Glomerular endothelial cell (primary cell): ENCODE data around the gene FAM117B. TPM values are rescaled to one million over a fixed set of nuclear protein-coding genes. Genes with fewer than 3 reads are reported as not detected.
"Not testable (repeated sequence)": the region's sequence is repeated elsewhere in the genome, so short reads cannot be mapped to it uniquely, and the experiment has no call there.

Source experiments
- DNase-seq: peaks from one replicate; pipeline ENCODE4 v3.0.0-alpha.2; 2011; ENCODE audit warnings: low read depth, low spot score; ENCODE audit errors: extremely low read depth
- total RNA-seq: library from RNA; depleted of rRNA; stranded (reverse); fragments of >200 nt; gene quantifications from 2 replicates; pipeline ENCODE4 v1.2.3, GENCODE V29; 2015

Gene FAM117B
- total RNA-seq, 1 donor from 2014 or later = 3.4 TPM

DNA sequence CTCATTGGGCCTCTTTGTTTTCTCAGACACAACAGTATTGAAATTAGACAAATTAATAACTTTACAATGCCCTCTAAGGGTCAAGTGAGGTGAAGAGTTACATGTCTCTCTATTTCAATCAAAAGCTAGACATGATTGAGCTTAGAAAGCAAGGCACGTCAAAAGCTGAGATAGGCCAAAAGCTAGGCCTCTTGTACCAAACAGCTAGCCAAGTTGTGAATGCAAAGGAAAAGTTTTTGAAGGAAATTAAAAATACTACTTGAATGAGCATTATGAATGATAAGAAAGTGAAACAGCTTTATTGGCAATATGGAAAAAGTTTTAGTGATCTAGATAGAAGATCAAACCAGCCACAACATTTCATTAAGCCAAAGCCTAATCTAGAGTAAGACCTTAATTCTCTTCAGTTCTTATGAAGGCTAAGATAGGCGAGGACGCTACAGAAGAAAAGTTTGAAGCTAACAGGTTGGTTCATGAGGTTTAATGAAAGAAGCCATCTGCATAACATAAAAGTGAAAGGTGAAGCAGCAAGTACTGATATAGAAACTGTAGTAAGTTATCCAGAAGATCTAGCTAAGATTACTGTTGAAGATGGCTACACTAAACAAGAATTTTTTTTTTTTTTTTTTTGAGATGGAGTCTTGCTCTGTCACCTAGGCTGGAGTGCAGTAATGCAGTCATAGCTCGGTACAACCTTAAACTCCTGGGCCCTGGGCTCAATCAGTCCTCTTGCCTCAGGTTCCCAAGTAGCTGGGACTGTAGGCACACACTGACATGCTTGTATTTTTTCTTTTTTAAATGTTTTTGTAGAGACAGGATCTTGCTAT lies 65.5 kb downstream of the FAM117B start:
- no peak for DNase-seq

GRCh38 chr2:202703091-202703490 lies 68.3 kb downstream of the FAM117B start:
- DNase-seq = no peak

- DNase-seq = no peak
These were observed 69.5 kb downstream of the FAM117B start for GRCh38 chr2:202704248-202704647.

GRCh38 chr2:202705446-202706020 lies 70.8 kb downstream of the FAM117B start:
- no peak for DNase-seq

DNA sequence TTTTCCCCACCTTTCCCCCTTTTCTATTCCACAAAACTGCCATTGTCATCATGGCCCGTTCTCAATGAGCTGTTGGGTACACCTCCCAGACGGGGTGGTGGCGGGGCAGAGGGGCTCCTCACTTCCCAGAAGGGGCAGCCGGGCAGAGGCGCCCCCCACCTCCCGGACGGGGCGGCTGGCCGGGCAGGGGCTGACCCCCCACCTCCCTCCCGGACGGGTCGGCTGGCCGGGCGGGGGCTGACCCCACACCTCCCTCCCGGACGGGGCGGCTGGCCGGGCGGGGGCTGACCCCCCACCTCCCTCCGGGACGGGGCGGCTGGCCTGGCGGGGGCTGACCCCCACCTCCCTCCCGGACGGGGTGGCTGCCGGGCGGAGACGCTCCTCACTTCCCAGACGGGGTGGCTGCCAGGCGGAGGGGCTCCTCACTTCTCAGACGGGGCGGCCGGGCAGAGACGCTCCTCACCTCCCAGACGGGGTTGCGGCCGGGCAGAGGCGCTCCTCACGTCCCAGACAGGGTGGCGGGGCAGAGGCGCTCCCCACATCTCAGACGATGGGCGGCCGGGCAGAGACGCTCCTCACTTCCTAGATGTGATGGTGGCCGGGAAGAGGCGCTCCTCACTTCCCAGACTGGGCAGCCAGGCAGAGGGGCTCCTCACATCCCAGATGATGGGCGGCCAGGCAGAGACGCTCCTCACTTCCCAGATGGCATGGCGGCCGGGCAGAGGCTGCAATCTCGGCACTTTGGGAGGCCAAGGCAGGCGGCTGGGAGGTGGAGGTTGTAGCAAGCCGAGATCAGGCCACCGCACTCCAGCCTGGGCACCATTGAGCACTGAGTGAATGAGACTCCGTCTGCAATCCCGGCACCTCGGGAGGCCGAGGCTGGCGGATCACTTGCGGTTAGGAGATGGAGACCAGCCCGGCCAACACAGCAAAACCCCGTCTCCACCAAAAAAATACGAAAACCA lies 80.5 kb downstream of the FAM117B start:
- not testable (repeated sequence) for DNase-seq

GRCh38 chr2:202716114-202716718 lies 81.4 kb downstream of the FAM117B start:
- no peak for DNase-seq

DNA sequence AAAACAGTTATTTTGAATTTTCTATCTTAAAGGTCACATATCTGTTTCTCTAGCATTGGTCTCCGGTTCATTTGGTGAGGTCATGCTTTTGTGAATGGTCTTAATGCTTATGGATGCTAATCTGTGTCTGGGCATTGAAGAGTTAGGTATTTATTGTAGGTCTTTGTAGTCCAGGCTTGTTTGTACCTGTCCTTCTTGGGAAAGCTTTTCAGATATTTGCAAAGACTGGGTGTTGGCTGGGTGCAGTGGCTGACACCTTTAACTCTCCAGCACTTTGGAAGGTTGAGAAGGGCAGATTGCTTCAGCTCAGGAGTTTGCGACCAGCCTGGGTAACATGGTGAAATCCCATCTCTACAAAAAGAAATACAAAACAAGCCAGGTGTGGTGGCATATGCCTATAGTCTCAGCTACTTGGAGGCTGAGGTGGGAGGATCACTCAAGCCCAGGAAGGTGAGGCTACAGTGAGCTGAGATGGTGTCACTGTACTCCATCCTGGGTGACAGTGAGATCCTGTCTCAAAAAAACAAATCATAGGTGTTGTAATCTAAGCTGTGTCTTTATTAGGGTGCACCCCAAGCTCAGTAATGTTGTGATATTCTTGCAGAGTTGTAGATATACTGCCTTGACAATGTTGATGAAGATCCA lies 82.3 kb downstream of the FAM117B start:
- no peak for DNase-seq

- DNase-seq = no peak
These were observed 83.0 kb downstream of the FAM117B start for GRCh38 chr2:202717598-202718310.

- DNase-seq = no peak
These were observed 83.8 kb downstream of the FAM117B start for GRCh38 chr2:202718614-202719013.

GRCh38 chr2:202720226-202720625 lies 85.5 kb downstream of the FAM117B start:
- no peak for DNase-seq

DNA sequence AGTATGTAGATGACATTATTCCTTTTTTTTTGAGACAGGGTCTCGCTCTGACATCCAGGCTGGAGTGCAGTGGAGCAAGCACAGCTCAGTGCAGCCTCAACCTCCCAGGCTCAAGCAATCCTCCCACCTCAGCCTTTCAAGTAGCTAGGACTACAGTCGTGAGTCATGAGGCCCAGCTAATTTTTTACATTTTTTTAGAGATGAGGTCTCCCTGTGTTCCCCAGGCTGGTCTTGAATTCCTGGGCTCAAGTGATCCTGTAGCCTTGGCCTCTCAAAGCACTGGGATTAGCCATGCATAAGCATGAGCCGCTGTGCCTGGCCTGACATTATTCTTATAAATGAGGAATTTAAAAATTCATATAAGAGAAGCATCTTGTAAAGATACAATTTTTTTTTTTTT lies 86.9 kb downstream of the FAM117B start:
- no peak for DNase-seq

DNA sequence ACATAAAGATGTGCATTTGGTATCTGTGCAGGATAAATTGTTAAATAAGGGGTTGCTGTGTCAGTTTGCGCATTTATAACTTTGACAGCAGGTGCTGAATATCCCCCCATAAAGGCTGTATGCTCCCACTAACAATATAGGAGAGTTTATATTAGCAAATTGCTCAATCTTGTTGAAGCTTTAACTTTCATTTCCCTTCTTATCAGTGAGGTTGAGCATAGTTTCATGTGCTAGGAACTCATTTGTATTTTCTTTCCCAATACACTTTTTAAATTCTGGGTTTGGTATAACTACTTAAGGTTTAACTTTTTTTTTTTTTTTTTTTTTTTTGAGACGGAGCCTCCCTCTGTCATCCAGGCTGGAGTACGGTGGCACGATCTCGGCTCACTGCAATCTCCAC lies 89.0 kb downstream of the FAM117B start:
- DNase-seq = no peak

- DNase-seq = no peak
These were observed 91.3 kb downstream of the FAM117B start for GRCh38 chr2:202726070-202726469.

- no peak for DNase-seq
These were observed 102.1 kb downstream of the FAM117B start for GRCh38 chr2:202736826-202737225.

GRCh38 chr2:202743613-202744012 lies 108.8 kb downstream of the FAM117B start:
- no peak for DNase-seq

- DNase-seq = no peak
These were observed 114.7 kb downstream of the FAM117B start for GRCh38 chr2:202749477-202749876.

GRCh38 chr2:202750763-202751427 lies 116.1 kb downstream of the FAM117B start:
- DNase-seq = no peak

DNA sequence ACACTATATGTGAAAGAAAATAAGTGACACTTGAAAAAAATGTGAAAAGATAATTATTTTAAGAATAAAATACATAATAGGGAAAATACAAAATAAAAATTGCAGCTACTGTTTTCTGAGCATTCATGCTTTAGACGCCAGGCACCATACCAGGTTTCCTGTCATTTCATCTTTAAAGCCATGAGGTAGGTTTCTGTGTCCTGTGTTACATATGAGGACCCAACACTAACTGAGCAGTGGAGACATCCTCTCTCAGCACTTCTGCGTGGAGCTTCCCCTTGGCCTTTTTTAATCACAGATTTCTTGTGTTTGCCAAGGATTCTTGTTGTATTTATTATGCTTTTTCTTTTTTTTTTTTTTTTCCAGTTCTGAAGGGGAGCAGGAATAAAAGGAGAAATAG lies 117.3 kb downstream of the FAM117B start:
- DNase-seq = no peak

DNA sequence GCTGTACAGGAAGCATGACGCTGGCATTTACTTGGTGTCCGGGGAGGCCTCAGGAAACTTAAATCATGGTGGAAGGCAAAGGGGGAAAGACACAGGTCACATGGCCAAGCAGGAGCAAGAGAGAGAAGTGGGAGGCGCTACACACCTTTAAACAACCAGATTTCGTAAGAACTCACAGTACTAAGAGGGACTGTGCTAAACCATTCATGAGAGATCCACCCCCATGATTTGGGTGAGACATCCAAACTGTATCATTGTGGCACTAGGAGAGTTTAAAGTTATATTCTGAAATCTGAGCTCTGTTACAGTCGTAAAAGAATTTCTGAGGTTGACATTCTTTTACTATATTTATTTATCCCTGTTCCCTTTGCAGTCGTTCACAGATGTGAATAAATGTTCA lies 120.2 kb downstream of the FAM117B start:
- DNase-seq = no peak
